Gastroesophageal sphincter (tissue), 4 donors: ENCODE results near the gene XPNPEP2. TPM values are rescaled to one million over a fixed set of nuclear protein-coding genes. Genes with fewer than 3 reads are reported as not detected.

Source experiments
- ATAC-seq: fragments of 150-250 bp; one replicate; pipeline ENCODE4 v1.9.1; 2016; ENCODE audit warnings: mild to moderate bottlenecking, moderate library complexity
- H3K27ac ChIP-seq, 4 donors: fragments of 200-600 bp; sonication (generic) in 3 of 4; 1 replicate in 3 of 4; 2 replicates in 1 of 4; pipeline ENCODE4 v1.5.1; 2016 to 2019
- H3K27me3 ChIP-seq: fragments of 200-600 bp; sonication (generic); one replicate; pipeline ENCODE4 v1.5.1; 2019
- H3K36me3 ChIP-seq, 2 donors: fragments of 200-600 bp; sonication (generic); one replicate each; pipeline ENCODE4 v1.5.1; 2019; ENCODE audit warnings: control low read depth in 1 of 2
- H3K4me1 ChIP-seq, 3 donors: fragments of 200-600 bp; sonication (generic); 1 replicate in 2 of 3; 2 replicates in 1 of 3; pipeline ENCODE4 v1.5.1; 2016 to 2019; ENCODE audit warnings: control low read depth in 2 of 3
- H3K4me3 ChIP-seq, 2 donors: fragments of 200-600 bp; sonication (generic); one replicate each; pipeline ENCODE4 v1.5.1; 2019; ENCODE audit warnings: mild to moderate bottlenecking in 1 of 2, moderate library complexity in 1 of 2
- H3K9me3 ChIP-seq, 3 donors: fragments of 200-600 bp; sonication (generic); one replicate each; pipeline ENCODE4 v1.5.1; 2017 to 2019; ENCODE audit warnings: control low read depth in 2 of 3
- EP300 ChIP-seq: sonication (generic); formaldehyde crosslinking; IDR thresholded peaks from one replicate; pipeline ENCODE4 v1.6.1; 2017; ENCODE audit warnings: antibody characterized with exemption, mild to moderate bottlenecking
- POLR2A ChIP-seq, 2 donors: fragments of 450-650 bp; IDR thresholded peaks; one replicate each; pipeline ENCODE4 v1.6.1; 2017; ENCODE audit warnings: antibody characterized with exemption in 2 of 2, mild to moderate bottlenecking in 2 of 2, moderate library complexity in 1 of 2
- POLR2AphosphoS5 ChIP-seq: sonication (generic); formaldehyde crosslinking; IDR thresholded peaks from one replicate; pipeline ENCODE4 v1.6.1; 2017; ENCODE audit warnings: antibody characterized with exemption
- WGBS, 2 donors: methylation state at CpG; one replicate each; pipeline ENCODE4 v1.1.5; 2018; ENCODE audit warnings: low coverage in 1 of 2; 5-methylcytosine and 5-hydroxymethylcytosine counted together
- small RNA-seq, 4 donors: library from RNA; depleted of rRNA; stranded (forward); fragments of <200 nt; gene quantifications; one replicate each; pipeline ENCODE3, GENCODE V24; 2016
- total RNA-seq, 4 donors: library from RNA; depleted of rRNA; stranded (reverse); fragments of >200 nt; gene quantifications; one replicate each; pipeline ENCODE4 v1.1.0, GENCODE V29; 2016
- TF ChIP-seq, protein P1 (sequence below), 4 experiments: fragments of 200-600 bp in 2 of 4; fragments of 450-650 bp in 2 of 4; sonication (generic) in 1 of 4; IDR thresholded peaks; one replicate each; pipeline ENCODE4 v1.5.1; 2017 to 2019; ENCODE audit warnings: antibody characterized with exemption in 4 of 4, mild to moderate bottlenecking in 2 of 4, moderate library complexity in 2 of 4

The XPNPEP2 gene
- total RNA-seq, 4 donors from 2014 or later, result 0.93 to 11.2 (median 6.5) TPM

DNA sequence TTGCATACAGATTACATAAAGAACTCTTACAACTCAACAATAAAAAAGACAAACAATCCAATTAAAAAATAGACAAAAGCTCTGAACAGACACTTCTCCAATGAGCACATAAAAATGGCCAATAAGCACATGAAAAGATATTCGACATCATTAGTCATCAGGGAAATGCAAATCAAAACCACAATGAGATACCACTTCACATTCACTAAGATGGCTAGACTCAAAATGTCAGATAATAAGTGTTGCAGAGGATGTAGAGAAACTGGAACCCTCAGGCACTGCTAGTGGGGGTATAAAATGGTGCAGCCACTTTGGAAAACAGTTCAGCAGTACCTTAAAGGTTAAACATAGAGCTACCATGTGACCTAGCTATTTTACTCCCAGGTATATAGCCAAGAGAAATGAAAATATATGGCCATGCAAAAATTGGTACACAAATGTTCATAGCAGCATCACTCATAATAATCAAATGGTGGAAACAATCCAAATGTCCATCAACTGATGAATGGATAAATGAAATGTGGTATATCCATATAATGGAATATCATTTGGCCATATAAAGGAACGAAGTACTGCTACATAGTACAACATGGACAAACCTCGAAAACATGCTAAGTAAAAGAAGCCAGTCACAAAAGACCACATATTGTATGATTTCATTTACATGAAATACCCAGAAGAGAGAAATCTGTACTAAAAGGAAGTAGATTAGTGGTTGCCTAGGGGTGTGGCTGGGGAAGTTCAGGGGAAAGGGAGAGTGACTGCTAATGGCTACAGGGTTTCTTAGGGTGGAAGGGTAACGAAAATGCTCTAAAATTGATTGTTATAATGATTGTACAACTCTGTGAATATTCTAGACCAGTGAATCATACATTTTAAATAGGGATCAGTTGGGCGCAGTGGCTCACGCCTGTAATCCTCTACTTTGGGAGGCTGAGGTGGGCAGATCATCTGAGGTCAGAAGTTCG is 70.3 kb downstream of the XPNPEP2 start:
- peaks cover 0 to 64% of the 10 kb centered on the region in 2 donors for H3K36me3 ChIP-seq
- no peak overlapping the region for H3K4me3 ChIP-seq
- ATAC-seq, result no peak
- TF ChIP-seq POLR2AphosphoS5, result no peak
- no peak for TF ChIP-seq EP300
- TF ChIP-seq POLR2A (IDR thresholded peaks at IDR 0.05), result no peak
- TF ChIP-seq, protein P1, sequence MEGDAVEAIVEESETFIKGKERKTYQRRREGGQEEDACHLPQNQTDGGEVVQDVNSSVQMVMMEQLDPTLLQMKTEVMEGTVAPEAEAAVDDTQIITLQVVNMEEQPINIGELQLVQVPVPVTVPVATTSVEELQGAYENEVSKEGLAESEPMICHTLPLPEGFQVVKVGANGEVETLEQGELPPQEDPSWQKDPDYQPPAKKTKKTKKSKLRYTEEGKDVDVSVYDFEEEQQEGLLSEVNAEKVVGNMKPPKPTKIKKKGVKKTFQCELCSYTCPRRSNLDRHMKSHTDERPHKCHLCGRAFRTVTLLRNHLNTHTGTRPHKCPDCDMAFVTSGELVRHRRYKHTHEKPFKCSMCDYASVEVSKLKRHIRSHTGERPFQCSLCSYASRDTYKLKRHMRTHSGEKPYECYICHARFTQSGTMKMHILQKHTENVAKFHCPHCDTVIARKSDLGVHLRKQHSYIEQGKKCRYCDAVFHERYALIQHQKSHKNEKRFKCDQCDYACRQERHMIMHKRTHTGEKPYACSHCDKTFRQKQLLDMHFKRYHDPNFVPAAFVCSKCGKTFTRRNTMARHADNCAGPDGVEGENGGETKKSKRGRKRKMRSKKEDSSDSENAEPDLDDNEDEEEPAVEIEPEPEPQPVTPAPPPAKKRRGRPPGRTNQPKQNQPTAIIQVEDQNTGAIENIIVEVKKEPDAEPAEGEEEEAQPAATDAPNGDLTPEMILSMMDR (IDR thresholded peaks at IDR 0.05), result no peak
- no peaks in the 10 kb centered on the region for H3K27me3 ChIP-seq
- 79 to 88% methylated on average over 3 to 4 of the region's 7 CpGs for WGBS, 2 donors
- H3K4me1 ChIP-seq, result no peaks in the 10 kb centered on the region
- H3K9me3 ChIP-seq, result no peaks in the 10 kb centered on the region
- H3K27ac ChIP-seq, result peak overlapping the region in 1 of 4 donors; percentile 54

DNA sequence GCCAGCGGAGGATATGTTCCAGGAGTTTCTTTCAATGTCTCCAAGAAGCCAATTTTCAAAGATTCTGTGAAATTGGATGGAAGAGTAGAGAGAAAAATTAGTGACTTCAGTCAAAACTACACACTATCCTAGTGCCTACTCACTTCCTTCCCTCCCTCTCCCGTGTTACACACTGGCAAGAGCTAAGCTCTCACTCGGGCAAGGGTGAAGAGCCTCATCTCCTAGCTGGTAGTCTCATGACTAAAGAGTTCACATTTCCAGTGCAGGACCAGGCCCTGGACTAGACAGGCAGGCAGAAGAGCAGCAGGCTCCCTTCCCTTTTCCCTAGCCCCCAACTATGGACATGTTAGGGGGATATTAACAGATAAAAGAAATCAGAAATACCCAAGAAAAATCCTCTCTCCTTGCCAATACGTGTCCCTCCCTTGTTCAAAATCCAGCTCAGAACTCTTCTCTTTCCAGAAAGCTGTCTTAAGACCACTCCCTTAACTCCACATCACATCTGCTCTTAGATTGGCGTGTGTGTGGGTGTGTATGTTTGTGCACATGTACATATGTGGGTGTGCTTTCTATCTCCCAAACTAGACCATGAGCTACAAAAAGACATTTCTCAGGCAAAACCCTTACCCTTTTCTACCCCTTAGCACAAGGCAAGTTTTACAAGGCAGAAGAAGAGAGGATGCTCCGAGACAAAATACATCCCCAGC is 75.0 kb downstream of the XPNPEP2 start:
- Histone ChIP-seq H3K9me3 (no peaks in the 10 kb centered on the region), H3K36me3 (peaks cover 0 to 54% of the 10 kb centered on the region in 2 donors), H3K4me3 (no peak overlapping the region), H3K4me1 (no peaks in the 10 kb centered on the region), H3K27me3 (no peaks in the 10 kb centered on the region), H3K27ac (no peak overlapping the region)
- TF ChIP-seq, protein P1 (IDR thresholded peaks at IDR 0.05), result no peak
- TF ChIP-seq POLR2A (IDR thresholded peaks at IDR 0.05) (no peak), POLR2AphosphoS5 (no peak), EP300 (no peak)
- no peak for ATAC-seq
- WGBS, 2 donors, result 70 to 73% methylated on average over 3 to 4 of the region's 6 CpGs

DNA sequence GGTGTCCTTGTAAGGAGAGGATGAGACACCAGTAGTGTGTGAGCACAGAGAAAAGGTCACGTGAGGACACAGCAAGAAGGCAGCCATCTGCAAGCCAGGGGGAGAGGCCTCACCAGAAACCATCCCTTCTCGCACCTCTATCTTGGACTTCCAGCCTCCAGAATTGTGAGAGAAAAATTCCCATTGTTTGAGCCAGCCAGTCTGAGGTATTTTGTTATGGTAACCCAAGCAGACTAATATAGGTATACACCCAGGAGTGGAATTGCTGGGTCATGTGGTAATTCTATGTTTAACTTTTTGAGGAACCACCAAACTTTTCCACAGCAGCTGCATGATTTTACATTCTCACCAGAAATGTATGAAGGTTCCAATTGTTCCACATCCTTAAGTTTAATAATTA is 79.3 kb downstream of the XPNPEP2 start:
- Histone ChIP-seq H3K4me1 (no peaks in the 10 kb centered on the region), H3K27ac (no peak overlapping the region), H3K36me3 (peaks cover 0 to 21% of the 10 kb centered on the region in 2 donors), H3K27me3 (no peaks in the 10 kb centered on the region), H3K9me3 (no peaks in the 10 kb centered on the region), H3K4me3 (no peak overlapping the region)
- WGBS, 2 donors, result 69 to 80% methylated on average over 1 to 2 of the region's 2 CpGs
- TF ChIP-seq, protein P1 (IDR thresholded peaks at IDR 0.05), result no peak
- TF ChIP-seq EP300 (no peak), POLR2A (IDR thresholded peaks at IDR 0.05) (no peak), POLR2AphosphoS5 (no peak)
- no peak for ATAC-seq

Small RNA genes lying within 50 kb of the gene (small RNA-seq; reads per million reads assigned to genes)
- 0 reads per million in 4 donors for gene RF00017

Other genes starting within 250 kb of the XPNPEP2 start
- gene SMARCA1, start 215.5 kb upstream of the XPNPEP2 start, total RNA-seq, result 10 to 100 TPM; 55.4 to 91.7 (median 64.1) TPM
- 10 to 100 TPM; 32.4 to 72.1 (median 57.8) TPM for gene OCRL, start 198.7 kb upstream of the XPNPEP2 start, total RNA-seq
- gene APLN, start 84.0 kb upstream of the XPNPEP2 start, total RNA-seq, result 1 to 10 TPM in 3 of 4 donors, under 1 TPM in 1; 0.78 to 2.3 (median 1.2) TPM
- gene SASH3, start 41.0 kb downstream of the XPNPEP2 start, total RNA-seq, result 1 to 10 TPM; 1.9 to 8.2 (median 5.3) TPM
- gene ZDHHC9, start 104.9 kb downstream of the XPNPEP2 start, total RNA-seq, result 10 to 100 TPM in 3 of 4 donors, 1 to 10 TPM in 1; 5.4 to 17.1 (median 14.4) TPM
- 10 to 100 TPM; 12.5 to 17.6 (median 15.9) TPM for gene UTP14A, start 167.2 kb downstream of the XPNPEP2 start, total RNA-seq
- 10 to 100 TPM in 1 of 4 donors, 1 to 10 TPM in 3; 2.8 to 10.4 (median 6.6) TPM for gene BCORL1, start 243.7 kb downstream of the XPNPEP2 start, total RNA-seq